ENCODE results near the gene KLHDC8B.

DNA sequence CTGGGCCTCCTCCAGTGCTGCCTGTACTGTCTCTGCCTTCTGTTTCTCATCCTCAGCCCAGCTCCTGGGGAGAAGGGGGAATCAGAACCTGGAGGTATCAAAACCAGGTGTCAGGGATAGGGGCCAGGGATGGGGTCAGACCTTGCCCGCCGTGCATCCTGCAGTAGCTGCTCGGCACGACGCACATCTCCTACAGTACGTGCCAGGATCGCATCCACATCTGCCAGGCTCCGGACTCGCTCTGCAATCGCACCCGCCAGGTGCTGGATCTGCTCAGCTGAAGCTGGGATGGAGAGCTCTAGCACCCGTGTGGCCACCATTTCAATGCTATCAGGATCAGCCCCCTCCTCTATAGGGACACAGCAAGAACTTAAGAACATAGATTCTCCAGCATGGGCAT lies 49.4 kb upstream of the KLHDC8B start:
- TF ChIP-seq, protein P1, sequence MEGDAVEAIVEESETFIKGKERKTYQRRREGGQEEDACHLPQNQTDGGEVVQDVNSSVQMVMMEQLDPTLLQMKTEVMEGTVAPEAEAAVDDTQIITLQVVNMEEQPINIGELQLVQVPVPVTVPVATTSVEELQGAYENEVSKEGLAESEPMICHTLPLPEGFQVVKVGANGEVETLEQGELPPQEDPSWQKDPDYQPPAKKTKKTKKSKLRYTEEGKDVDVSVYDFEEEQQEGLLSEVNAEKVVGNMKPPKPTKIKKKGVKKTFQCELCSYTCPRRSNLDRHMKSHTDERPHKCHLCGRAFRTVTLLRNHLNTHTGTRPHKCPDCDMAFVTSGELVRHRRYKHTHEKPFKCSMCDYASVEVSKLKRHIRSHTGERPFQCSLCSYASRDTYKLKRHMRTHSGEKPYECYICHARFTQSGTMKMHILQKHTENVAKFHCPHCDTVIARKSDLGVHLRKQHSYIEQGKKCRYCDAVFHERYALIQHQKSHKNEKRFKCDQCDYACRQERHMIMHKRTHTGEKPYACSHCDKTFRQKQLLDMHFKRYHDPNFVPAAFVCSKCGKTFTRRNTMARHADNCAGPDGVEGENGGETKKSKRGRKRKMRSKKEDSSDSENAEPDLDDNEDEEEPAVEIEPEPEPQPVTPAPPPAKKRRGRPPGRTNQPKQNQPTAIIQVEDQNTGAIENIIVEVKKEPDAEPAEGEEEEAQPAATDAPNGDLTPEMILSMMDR (IDR thresholded peaks at IDR 0.05) = no peak
- TF ChIP-seq POLR2A (IDR thresholded peaks at IDR 0.05) = no peak

Measured in prostate gland (tissue), 2 donors.